ENCODE results near the gene WWTR1. TPM values are rescaled to one million over a fixed set of nuclear protein-coding genes. Genes with fewer than 3 reads are reported as not detected.

The WWTR1 gene
- total and polyA plus RNA-seq, 2 experiments from 2014 or later: 54.8 to 69.1 TPM

DNA sequence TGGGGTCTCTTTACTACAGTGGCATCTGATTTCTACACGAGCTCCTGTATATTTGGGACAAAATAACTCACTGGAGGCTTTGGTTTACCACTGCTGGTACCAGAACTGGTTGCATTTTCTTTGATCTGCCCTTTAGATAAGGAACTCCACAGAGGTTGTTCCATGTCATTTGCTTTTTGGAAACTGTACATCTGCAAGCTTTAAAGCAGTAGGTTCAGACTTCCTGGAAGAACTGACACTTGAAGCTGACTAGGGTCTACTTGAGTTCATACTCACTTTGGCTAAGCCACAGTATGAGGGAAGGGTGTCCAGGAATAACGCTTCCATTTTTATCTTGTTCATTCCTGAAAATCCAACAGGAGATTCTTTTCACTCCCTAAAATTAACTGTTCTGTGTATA is 86.4 kb downstream of the WWTR1 start:
- Histone ChIP-seq H3K27me3 (no peaks in the 10 kb centered on the region), H3K36me3 (no peaks in the 10 kb centered on the region), H3K27ac (peak overlapping the region; percentile 73), H3K9me3 (ENCODE audit: low read depth) (no peaks in the 10 kb centered on the region), H3K4me3 (no peak overlapping the region), H3K4me1 (ENCODE audit: low read depth) (peaks cover 34% of the 10 kb centered on the region)
- TF ChIP-seq CTCF (IDR thresholded peaks at IDR 0.05; ENCODE audit: low read depth, low read length): no peak
- DNase-seq (ENCODE audit: low read depth in 1 of 2, low spot score in 1 of 2): no peak

- TF ChIP-seq CTCF (IDR thresholded peaks at IDR 0.05; ENCODE audit: low read depth, low read length): no peak
- no peaks in the 10 kb centered on the region for H3K27me3 ChIP-seq
- no peaks in the 10 kb centered on the region for H3K36me3 ChIP-seq
- no peaks in the 10 kb centered on the region for H3K9me3 ChIP-seq (ENCODE audit: low read depth)
- no peak for DNase-seq (ENCODE audit: low read depth in 1 of 2, low spot score in 1 of 2)
- no peak overlapping the region for H3K4me3 ChIP-seq
- peaks cover 24% of the 10 kb centered on the region for H3K4me1 ChIP-seq (ENCODE audit: low read depth)
- H3K27ac ChIP-seq: no peak overlapping the region
Measured at GRCh38 chr3:149570016-149570415, 87.8 kb downstream of the WWTR1 start.

GRCh38 chr3:149567381-149567780 is 90.4 kb downstream of the WWTR1 start:
- Histone ChIP-seq H3K4me1 (ENCODE audit: low read depth) (peaks cover 34% of the 10 kb centered on the region), H3K27me3 (no peaks in the 10 kb centered on the region), H3K27ac (no peak overlapping the region), H3K36me3 (no peaks in the 10 kb centered on the region), H3K9me3 (ENCODE audit: low read depth) (no peaks in the 10 kb centered on the region), H3K4me3 (no peak overlapping the region)
- no peak for DNase-seq (ENCODE audit: low read depth in 1 of 2, low spot score in 1 of 2)
- no peak for TF ChIP-seq CTCF (IDR thresholded peaks at IDR 0.05; ENCODE audit: low read depth, low read length)

DNA sequence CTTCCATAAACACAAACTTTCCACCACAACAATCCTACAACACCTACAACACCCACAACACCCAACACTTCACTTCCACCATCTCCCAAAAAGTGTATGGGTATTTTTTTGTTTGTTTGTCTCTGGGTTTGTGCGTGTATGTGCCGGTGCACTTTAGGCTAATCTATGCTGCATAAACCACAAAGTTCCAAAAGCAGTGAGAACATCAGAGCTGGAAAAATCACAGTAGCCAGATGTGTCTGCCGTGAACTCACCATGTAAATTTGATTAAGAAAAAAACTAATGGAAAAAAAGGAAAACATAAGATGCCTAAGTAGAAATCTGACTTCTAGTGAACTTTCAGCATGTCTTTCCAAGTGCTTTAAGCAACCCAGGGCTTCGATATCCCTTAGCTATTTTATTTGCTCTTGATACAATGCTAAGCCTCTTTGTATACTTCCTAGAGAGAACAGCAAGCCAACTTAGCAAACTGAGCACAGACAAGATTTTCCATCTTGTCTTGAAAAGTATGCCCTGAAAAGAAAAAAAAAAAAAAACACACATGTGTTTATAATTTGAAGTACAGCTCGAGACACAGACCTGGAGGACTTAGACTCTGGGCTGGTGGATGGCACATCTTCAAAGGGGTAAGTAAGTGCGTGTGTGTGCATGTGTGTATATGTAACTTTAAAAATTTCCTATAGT is 91.4 kb downstream of the WWTR1 start:
- no peak overlapping the region for H3K27ac ChIP-seq
- peak in 1 of 2 donors; percentile 45 for DNase-seq (ENCODE audit: low read depth in 1 of 2, low spot score in 1 of 2)

DNA sequence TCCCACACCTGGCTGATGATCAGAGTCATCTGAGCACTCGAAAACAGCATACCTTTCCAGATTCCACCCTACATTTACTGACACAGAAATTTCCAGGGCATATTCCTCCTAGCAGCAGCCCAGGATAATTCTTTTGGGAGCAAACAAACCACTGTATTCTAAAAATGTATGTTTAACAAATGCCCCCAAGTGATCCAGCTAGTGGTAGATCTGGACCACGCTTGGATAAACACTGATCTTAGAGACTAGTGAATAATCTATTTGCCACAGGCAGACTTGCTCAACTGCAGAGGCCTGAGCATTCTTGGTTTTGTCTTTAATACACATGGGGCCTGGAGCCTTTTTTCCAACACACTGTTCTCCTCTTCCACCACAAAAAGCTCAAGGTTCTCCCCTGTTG is 93.7 kb downstream of the WWTR1 start:
- Histone ChIP-seq H3K4me3 (no peak overlapping the region), H3K9me3 (ENCODE audit: low read depth) (no peaks in the 10 kb centered on the region), H3K36me3 (no peaks in the 10 kb centered on the region), H3K27me3 (no peaks in the 10 kb centered on the region), H3K4me1 (ENCODE audit: low read depth) (peaks cover 25% of the 10 kb centered on the region), H3K27ac (no peak overlapping the region)
- peak in 1 of 2 donors; percentile 28 for DNase-seq (ENCODE audit: low read depth in 1 of 2, low spot score in 1 of 2)
- TF ChIP-seq CTCF (IDR thresholded peaks at IDR 0.05; ENCODE audit: low read depth, low read length): no peak

More for the DNA sequence above, 91.4 kb downstream of the WWTR1 start:
- Histone ChIP-seq H3K9me3 (ENCODE audit: low read depth) (no peaks in the 10 kb centered on the region), H3K4me3 (no peak overlapping the region), H3K27me3 (no peaks in the 10 kb centered on the region), H3K36me3 (no peaks in the 10 kb centered on the region), H3K4me1 (ENCODE audit: low read depth) (peaks cover 29% of the 10 kb centered on the region)
- no peak for TF ChIP-seq CTCF (IDR thresholded peaks at IDR 0.05; ENCODE audit: low read depth, low read length)

Measured in cardiac muscle cell (in vitro differentiated cells and primary cell).